T-helper 2 cell treated with Interferon-gamma antibody and Interleukin-4, amounts not matched to agents 5 μg/mL and 100 μg/mL, for 36 hours (primary cell): Measurements from ENCODE around the gene CAPN11.
A peak's percentile ranks its signal among the peaks of the same experiment; 100 is the strongest.

ENCODE experiments used
- DNase-seq: peaks from one replicate; pipeline ENCODE4 v3.0.0; 2021; ENCODE audit warnings: low spot score
- H3K27ac Mint-ChIP-seq: one replicate; pipeline ENCODE4 v1.8.0; 2021; ENCODE audit warnings: mild to moderate bottlenecking, mixed read lengths
- H3K27me3 Mint-ChIP-seq: one replicate; pipeline ENCODE4 v1.8.0; 2021; ENCODE audit warnings: low read depth, mixed read lengths
- H3K36me3 Mint-ChIP-seq: one replicate; pipeline ENCODE4 v1.8.0; 2021; ENCODE audit warnings: low read depth, mixed read lengths
- H3K4me1 Mint-ChIP-seq: one replicate; pipeline ENCODE4 v1.8.0; 2021; ENCODE audit warnings: low read depth, mixed read lengths
- H3K4me3 Mint-ChIP-seq: one replicate; pipeline ENCODE4 v1.8.0; 2022; ENCODE audit warnings: mild to moderate bottlenecking, moderate library complexity, mixed read lengths
- H3K9me3 Mint-ChIP-seq: one replicate; pipeline ENCODE4 v1.8.0; 2021; ENCODE audit warnings: mixed read lengths

The CAPN11 gene

GRCh38 chr6:44158770-44159228 is at the start of gene CAPN11:
Gene CAPN11, plus strand, starts transcription at chr6:44158820. Its CDS starts 29 bp downstream, at chr6:44158849.
- Mint-ChIP-seq H3K4me1 (peaks cover 2% of the 10 kb centered on the region), H3K36me3 (no peaks in the 10 kb centered on the region), H3K9me3 (no peaks in the 10 kb centered on the region), H3K27me3 (peaks cover 2% of the 10 kb centered on the region), H3K4me3 (no peak within 1 kb of the TSS), H3K27ac (no peak within 1 kb of the TSS)
- DNase-seq = no peak

DNA sequence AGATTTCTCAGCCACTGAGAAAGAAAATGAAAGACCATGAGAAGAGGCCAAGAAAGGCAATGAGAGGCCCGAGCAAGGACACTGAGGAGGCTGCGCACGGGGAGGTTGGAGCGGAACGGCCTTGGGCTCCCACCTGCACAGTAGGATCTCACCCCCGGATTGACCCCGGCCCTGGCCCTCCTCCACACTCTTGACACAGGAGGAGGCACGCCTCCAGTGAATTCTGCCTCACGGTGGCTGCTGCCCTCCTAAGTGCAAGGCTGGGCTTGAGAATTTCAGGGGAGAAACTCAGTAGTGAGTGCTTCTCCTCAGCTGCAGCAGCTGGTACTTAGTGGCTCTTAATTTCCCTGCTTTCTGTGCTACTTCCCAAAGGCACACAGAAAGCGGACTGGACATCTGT is 49.4 kb upstream of the CAPN11 start:
- H3K9me3 Mint-ChIP-seq = no peaks in the 10 kb centered on the region
- no peaks in the 10 kb centered on the region for H3K27me3 Mint-ChIP-seq
- no peak for DNase-seq
- H3K27ac Mint-ChIP-seq = no peak overlapping the region
- peaks cover 3% of the 10 kb centered on the region for H3K4me1 Mint-ChIP-seq
- no peak overlapping the region for H3K4me3 Mint-ChIP-seq
- H3K36me3 Mint-ChIP-seq = peaks cover 30% of the 10 kb centered on the region

- H3K4me1 Mint-ChIP-seq = peaks cover 3% of the 10 kb centered on the region
- H3K36me3 Mint-ChIP-seq = peaks cover 31% of the 10 kb centered on the region
- DNase-seq = no peak
- H3K27ac Mint-ChIP-seq = no peak overlapping the region
- H3K27me3 Mint-ChIP-seq = no peaks in the 10 kb centered on the region
- no peak overlapping the region for H3K4me3 Mint-ChIP-seq
- H3K9me3 Mint-ChIP-seq = no peaks in the 10 kb centered on the region
Measured at GRCh38 chr6:44110005-44110676, 48.5 kb upstream of the CAPN11 start.

DNA sequence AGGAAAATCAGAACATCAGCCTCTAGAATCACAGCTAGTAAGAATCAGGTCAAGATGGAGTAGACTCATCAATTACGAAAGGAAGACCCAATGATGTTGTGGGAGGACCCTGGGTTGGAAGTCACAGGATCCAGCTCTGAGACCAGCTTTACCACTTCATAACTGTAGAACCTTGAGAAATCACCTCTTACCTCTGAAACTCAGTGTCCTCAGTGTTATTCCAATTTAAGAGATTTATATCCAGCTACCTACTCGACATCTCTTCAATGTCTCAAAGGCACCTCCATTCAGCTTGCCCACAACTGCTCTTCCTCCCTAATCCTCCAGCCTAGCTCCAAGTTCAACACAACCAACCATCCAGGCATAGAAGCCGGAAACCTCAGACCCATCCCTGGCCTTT is 47.7 kb upstream of the CAPN11 start:
- Mint-ChIP-seq H3K36me3 (peaks cover 34% of the 10 kb centered on the region), H3K4me1 (peaks cover 3% of the 10 kb centered on the region), H3K4me3 (no peak overlapping the region), H3K9me3 (no peaks in the 10 kb centered on the region), H3K27ac (no peak overlapping the region), H3K27me3 (no peaks in the 10 kb centered on the region)
- DNase-seq = no peak

DNA sequence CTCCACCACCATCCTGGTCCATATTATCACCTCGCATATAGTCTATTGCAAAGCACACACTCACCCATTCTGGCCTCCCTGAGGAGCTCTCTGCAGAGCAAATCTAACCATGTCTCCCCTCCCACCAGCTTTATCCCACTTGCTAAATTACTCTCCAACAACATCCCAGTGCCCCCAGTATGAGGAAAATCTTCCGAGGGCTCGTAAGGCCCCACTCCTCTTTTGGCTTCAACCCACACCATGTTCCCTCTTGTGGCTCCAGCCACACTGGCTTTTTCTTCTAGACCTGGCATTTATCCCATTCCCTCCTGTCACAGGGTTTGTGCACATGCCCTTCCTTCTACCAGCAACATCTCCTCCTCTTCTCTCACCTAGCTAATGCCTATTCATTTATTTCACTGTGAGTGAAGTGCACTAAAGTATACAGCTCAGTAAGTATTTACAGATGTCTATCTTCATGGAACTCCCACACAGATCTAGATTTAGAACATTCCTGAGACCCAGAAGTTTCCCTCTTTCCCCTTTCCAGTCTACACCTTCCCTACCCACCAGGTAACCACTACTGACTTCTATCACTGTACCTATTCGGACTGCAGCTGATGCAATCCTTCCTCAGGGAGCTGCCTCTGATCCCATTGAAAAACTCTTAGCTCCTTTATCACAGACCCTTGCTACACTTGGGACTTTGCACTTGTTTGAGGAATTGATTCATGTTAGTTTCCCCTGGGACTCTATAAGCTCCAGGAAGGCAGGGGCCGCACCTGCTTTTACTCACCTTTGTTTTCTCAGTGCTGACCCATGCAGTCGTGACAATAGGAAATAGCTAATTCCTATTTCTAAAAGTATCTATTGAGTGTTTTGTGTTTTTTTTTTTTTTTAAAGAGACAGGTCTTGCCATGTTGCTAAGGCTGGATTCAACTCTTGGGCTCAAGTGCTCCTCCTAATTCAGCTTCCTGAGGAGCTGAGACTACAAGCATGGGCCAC is 46.9 kb upstream of the CAPN11 start:
- H3K9me3 Mint-ChIP-seq = no peaks in the 10 kb centered on the region
- DNase-seq = no peak
- peaks cover 32% of the 10 kb centered on the region for H3K36me3 Mint-ChIP-seq
- H3K27ac Mint-ChIP-seq = no peak overlapping the region
- H3K27me3 Mint-ChIP-seq = no peaks in the 10 kb centered on the region
- H3K4me3 Mint-ChIP-seq = no peak overlapping the region
- H3K4me1 Mint-ChIP-seq = peaks cover 8% of the 10 kb centered on the region

DNA sequence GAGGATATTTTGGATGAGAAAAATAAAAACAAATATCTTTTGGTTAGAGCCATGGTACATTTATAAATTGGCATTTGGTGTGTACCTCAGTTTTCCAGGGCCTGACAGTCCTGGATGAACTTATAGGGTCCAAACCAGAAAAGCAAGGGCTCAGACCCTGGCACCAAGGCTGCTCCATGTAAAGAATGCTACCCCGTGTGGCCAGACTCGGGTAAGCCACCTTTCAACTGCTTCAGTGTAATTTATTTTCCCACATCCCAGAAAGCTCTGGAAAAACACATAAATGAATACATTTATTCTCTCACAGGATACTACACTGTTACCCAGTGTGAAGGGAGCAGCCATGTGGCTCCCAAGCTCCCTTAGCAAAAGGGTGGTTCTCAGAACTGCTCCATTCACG is 45.2 kb upstream of the CAPN11 start:
- Mint-ChIP-seq H3K27me3 (no peaks in the 10 kb centered on the region), H3K4me1 (peaks cover 16% of the 10 kb centered on the region), H3K9me3 (no peaks in the 10 kb centered on the region), H3K4me3 (no peak overlapping the region), H3K36me3 (peaks cover 35% of the 10 kb centered on the region), H3K27ac (no peak overlapping the region)
- DNase-seq = no peak

DNA sequence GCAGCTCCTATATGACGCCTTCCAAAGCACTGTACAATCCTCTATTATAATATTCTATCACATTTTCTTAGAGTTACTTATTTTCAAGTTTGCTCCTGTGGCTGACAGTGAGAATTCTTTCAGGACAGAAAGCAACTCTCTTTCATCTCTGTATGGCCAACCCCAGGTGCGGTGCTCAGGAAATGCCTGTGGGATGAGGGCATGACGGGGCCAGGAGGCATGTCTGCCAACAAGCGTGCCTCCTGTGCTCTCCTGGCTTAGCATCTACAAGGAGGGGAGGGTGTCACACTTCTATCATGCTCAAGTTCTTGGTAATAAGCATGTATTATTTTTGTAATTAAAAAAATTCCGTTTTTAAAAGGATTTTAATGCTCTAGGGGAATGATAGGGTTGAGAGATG is 42.8 kb upstream of the CAPN11 start:
- H3K27me3 Mint-ChIP-seq = no peaks in the 10 kb centered on the region
- peaks cover 35% of the 10 kb centered on the region for H3K36me3 Mint-ChIP-seq

DNA sequence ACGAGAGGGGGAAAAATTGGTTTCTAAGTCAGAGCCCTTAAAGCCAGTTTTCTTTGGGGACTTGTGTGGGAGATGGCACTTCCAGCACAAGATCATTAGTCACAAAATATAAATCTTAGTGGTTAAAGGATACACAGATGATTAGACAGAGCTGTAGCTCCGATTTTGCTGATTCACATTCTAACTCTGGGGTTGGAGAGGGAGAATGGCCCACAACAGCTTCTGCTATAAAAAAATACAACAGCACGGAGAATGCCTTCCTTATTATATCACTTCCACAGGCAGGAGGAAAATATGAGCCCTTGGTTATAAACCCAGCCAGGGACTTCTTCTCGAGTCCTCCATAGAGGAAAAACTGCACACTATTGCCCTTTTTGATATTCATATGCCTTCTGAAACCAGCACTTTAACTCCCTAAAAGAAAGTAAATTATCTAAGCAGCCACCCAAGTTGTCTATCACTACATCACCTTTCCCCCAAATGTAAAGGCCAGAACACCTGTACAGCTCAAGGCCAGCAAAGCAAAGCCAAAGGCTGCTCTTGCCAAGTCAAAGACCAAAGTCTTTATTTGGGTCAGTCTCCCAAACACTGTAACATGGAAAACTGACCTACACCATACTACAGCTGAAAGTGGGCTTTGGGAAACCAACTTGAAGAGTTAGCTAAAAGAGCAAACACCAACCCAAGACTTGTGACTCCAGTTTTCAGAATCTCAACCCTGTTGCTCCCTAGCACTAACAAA is 41.8 kb upstream of the CAPN11 start:
- Mint-ChIP-seq H3K4me1 (peaks cover 29% of the 10 kb centered on the region), H3K4me3 (no peak overlapping the region), H3K9me3 (no peaks in the 10 kb centered on the region), H3K36me3 (peaks cover 25% of the 10 kb centered on the region), H3K27me3 (no peaks in the 10 kb centered on the region), H3K27ac (peak overlapping the region; percentile 60)
- no peak for DNase-seq

More for the DNA sequence above, 42.8 kb upstream of the CAPN11 start:
- Mint-ChIP-seq H3K9me3 (no peaks in the 10 kb centered on the region), H3K4me3 (no peak overlapping the region), H3K4me1 (peaks cover 29% of the 10 kb centered on the region), H3K27ac (peak overlapping the region; percentile 6)
- no peak for DNase-seq

GRCh38 chr6:44117397-44118128 is 41.1 kb upstream of the CAPN11 start:
- H3K4me1 Mint-ChIP-seq = peaks cover 31% of the 10 kb centered on the region
- no peak overlapping the region for H3K4me3 Mint-ChIP-seq
- H3K27me3 Mint-ChIP-seq = no peaks in the 10 kb centered on the region
- H3K9me3 Mint-ChIP-seq = no peaks in the 10 kb centered on the region
- H3K27ac Mint-ChIP-seq = no peak overlapping the region
- no peak for DNase-seq
- H3K36me3 Mint-ChIP-seq = peaks cover 19% of the 10 kb centered on the region

DNA sequence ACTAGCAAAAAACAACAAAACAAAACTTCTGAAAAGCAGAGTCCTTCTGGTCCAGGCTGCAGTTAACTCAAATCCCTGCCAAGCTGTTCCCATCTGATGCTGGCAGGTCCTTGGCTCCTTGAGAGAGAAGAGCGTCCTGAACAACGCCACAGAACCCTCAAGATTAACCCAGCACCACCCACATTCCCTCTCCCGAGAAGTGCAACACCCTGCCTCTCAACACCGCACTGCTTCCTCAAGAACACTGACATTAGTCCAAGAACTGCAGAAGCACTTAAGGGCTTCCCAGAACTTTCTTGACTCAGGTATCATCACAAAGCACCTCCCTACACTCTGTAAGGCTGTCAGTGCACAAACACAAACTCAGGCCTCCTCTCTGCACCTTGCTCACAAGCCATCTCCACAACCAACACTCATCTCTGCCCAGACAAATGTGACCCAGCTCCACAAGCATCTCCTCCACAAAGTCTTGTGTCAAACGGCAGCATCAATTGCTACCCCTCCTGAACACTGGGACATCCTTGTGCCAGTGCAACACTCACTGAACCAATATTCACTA is 38.8 kb upstream of the CAPN11 start:
- no peak for DNase-seq
- H3K4me1 Mint-ChIP-seq = peaks cover 53% of the 10 kb centered on the region
- H3K27me3 Mint-ChIP-seq = no peaks in the 10 kb centered on the region
- H3K27ac Mint-ChIP-seq = no peak overlapping the region
- peaks cover 25% of the 10 kb centered on the region for H3K36me3 Mint-ChIP-seq
- no peaks in the 10 kb centered on the region for H3K9me3 Mint-ChIP-seq
- no peak overlapping the region for H3K4me3 Mint-ChIP-seq

DNA sequence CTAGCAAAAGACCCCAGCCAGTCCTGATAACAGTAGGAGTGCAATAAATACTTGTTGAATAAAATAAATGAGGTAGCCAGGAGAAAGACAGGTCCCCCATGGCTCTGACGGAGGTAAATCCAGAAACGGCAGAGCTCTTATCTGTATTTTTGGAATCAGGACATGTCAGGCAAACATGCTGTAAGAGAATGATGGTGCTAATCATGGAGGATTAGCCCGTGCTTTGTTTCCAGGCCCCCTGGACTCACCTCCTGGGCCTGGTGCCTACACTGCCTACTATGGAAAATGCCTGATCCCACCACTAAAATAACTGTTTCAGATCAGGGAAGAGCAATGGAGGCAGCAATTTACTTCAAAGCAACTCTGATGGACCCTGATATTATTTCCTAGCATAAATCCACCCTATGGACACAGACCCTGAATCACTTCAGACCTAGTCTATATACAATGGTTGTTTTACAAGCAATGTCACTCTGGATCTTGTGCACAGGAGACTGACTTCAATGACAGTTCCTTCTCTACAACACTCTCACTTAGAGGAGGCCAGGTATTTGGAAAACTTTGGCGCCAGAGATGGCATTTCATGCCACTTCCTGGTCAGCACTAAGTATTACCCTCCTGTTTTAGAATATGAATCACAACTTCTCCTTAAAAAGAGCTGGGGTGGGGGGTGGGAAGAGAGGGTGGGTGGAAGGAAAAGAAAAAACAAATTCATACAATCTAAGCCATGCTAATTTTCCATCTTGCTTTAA is 37.8 kb upstream of the CAPN11 start:
- Mint-ChIP-seq H3K36me3 (peaks cover 27% of the 10 kb centered on the region), H3K4me3 (no peak overlapping the region), H3K27ac (no peak overlapping the region), H3K9me3 (no peaks in the 10 kb centered on the region), H3K27me3 (no peaks in the 10 kb centered on the region), H3K4me1 (peaks cover 61% of the 10 kb centered on the region)
- DNase-seq = no peak

DNA sequence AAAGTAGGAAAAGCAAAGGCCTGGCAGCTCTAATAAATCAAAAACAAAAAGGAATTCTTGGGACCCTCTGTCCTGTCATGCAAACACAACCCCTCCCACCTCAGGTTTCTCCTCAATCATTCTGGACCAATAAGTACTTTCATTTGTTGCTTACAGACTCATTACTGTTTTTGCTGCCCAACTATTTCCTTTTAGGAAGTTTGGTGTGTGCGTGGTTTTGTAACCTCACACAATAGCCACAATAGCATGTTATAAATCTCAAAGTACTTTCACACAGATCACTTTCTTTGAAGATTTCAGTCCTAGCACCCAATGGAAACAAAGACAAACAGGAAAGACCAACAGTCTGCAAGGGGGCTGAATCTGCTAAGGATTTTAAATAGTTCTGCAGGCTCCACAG is 35.8 kb upstream of the CAPN11 start:
- peak overlapping the region; percentile 88 for H3K4me3 Mint-ChIP-seq
- H3K9me3 Mint-ChIP-seq = no peaks in the 10 kb centered on the region
- H3K27me3 Mint-ChIP-seq = no peaks in the 10 kb centered on the region
- peak overlapping the region; percentile 67 for H3K27ac Mint-ChIP-seq
- peaks cover 58% of the 10 kb centered on the region for H3K4me1 Mint-ChIP-seq
- DNase-seq = peak; percentile 35
- peaks cover 33% of the 10 kb centered on the region for H3K36me3 Mint-ChIP-seq
